SK-N-SH (cell line): ENCODE measurements around the gene RBM28.

Experiments
- CTCF ChIP-seq: fragments of 200-600 bp; sonication (generic); IDR thresholded peaks from 2 replicates; pipeline ENCODE4 v1.6.1; 2017; ENCODE audit warnings: antibody characterized with exemption, mild to moderate bottlenecking, moderate library complexity
- FOSL2 ChIP-seq: IDR thresholded peaks from 2 replicates; pipeline ENCODE4 v1.4.0; 2012; ENCODE audit warnings: low read depth, mild to moderate bottlenecking, moderate library complexity, borderline replicate concordance
- FOXM1 ChIP-seq: IDR thresholded peaks from 2 replicates; pipeline ENCODE4 v1.4.0; 2012; ENCODE audit warnings: low read depth, mild to moderate bottlenecking
- RAD21 ChIP-seq: IDR thresholded peaks from 2 replicates; pipeline ENCODE4 v1.6.1; 2012; ENCODE audit warnings: mild to moderate bottlenecking, low read length

DNA sequence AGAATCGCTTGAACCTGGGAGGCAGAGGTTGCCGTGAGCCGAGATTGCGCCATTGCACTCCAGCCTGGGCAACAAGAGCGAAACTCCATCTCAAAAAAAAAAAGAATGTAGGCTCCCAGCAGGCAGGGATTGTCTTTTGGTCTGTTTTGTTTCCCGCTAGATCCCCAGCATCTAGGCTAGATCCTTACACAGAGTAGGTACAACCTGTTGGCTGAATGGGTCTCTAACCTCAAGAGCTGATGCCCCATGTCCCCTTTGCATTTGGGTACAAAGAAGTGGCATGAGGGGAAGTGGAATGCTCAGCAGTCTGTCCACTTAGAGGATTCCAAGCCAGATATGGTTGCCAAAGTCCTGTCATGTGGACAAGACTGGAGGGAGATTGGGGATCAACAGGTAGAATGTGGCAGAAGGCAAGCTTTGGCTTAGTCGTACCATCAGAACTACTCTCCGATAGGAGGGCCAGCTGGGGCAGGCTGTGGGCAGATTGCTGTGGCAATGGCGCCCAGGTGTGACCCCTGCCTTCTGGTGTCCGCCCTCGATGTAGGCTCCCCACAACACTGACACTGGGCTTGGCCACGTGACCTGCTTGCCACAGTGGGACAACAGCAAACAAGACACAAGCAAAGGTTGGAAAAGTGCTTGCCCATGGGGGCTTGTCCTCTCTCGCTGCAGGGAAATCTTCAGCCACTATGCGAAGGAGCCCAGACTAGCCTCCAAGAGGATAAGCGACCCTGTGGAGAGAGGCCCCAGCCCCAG is 81.3 kb downstream of the RBM28 start:
- no peak for TF ChIP-seq FOXM1
- TF ChIP-seq RAD21, result no peak
- TF ChIP-seq FOSL2, result no peak
- no peak for TF ChIP-seq CTCF
